HG02885 (cell line): ENCODE data around the gene ATP9B.
A peak's percentile ranks its signal among the peaks of the same experiment; 100 is the strongest.

ENCODE experiments used
- ATAC-seq: cut with Tn5 transposase; IDR thresholded peaks from one replicate; pipeline ENCODE4 v1.9.1; 2021; ENCODE audit warnings: mild to moderate bottlenecking; ENCODE audit not compliant: unreplicated experiment, poor library complexity

The ATP9B gene

DNA sequence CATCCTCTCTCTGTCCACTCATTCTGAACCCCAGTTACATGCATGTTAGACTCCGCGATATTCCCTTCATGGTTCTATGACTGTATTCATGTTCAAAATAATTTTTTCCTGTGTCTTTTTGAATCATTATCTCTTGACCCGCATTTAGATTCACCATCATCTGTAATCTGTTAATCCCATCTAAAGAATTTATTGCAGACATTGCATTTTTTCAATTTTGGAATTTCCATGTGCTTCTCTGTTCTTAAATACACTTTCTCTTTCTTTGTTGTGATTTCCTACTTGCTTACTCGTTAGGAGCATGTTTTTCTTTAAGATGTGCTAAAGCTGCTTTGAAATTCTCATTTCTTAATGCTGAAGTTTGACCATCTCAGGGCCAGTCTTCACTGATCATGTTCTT is 122.2 kb downstream of the ATP9B start:
- ATAC-seq, result no peak

DNA sequence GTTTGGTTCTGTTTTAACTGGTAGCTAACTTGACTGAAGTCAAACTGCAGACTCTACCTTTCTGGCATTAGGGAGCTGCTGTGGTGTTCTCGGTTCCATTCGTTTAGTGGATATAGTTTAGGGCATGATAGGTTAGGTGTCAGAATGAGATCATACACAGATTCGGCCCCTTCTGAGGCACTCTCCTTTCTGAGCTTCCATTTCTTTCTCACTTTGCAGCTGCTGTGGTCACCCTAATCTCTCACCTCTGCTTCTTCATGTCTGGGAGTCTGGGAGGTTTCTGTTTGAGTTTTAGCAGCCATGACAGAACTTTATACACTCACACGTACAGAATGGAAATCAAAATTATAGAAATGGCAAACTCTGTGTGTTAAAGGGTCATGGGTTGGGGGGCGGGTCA is 122.8 kb downstream of the ATP9B start:
- ATAC-seq, result peak; percentile 43

DNA sequence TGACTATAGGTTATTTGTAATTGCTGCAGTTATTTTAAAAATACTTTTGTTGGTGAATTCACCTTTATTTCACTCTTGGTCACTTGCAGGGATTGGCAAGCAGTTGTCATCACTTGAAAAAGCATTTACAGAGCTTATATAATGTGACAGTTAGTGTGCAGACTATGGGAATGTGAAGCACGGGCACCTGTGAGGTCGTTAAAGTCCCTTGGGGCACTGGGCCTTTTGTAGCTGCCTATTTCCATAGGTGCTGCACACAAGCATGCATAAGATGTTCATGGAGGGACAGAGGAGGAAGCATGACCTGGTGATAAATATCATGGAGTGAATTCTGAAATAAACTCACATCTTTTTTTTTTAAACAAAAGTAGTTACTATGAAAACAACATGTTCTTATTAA is 124.6 kb downstream of the ATP9B start:
- ATAC-seq, result no peak

DNA sequence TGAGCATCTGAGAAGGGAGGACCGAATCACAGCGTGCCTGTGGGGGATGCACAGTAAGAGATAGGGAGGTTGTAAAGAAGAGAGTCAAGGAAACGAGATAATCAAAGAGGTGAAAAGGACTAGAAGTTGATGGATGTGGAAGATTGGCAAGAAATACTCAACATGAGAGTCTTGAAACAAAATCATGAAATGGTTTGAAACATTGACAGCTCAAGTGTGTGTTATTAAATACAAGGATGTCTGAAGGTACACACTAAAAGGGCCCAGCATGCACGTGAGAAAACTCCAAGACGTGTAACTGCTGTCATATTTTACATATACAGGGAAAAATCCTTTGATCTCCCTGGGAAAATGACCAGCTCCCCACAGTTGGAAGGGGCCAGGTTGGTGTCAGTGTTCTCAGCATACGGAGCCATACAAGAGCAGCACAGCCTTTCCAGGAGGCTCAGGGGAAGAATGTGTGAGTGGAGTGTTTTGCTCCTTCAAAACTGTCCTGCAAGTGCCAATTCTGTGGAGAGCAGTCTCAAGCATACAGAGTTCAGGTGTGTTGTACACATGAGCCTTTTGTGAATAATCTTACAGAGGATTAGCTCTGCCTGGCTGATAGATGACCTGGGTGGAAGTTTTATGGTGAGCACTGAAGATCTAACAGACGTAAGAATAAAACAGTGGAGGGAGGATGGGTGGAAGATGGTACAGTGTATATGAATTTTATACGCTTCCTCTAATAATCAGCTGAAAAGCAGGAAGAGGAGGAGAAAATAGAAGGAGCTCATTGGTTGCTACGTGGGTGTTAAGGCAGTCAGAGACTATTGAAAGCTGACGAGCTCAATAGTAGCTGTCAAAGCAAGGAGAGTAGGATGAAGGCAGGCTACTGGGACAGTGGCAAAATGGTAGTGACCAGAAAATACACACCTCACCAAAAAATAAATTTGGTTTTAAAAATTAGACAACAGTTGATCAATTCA is 126.8 kb downstream of the ATP9B start:
- no peak for ATAC-seq

DNA sequence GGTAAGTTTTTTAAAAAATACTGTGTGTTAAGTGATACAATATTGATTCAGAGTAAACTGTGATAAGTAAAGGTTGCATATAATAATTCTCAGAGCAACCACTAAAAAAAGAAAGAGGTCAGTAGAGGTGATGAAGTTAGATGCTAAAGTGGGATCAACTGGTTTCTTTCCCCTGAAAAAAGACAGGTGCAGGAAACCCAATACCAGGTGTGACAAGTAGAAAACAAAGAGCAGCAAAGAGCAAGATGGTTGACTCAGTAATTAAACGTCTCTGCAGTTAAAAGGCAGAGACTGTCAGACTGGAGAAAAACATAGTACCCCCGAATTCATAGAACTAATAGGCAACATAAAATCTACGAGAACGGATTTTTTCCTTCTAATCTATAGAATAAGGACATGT is 128.3 kb downstream of the ATP9B start:
- no peak for ATAC-seq

DNA sequence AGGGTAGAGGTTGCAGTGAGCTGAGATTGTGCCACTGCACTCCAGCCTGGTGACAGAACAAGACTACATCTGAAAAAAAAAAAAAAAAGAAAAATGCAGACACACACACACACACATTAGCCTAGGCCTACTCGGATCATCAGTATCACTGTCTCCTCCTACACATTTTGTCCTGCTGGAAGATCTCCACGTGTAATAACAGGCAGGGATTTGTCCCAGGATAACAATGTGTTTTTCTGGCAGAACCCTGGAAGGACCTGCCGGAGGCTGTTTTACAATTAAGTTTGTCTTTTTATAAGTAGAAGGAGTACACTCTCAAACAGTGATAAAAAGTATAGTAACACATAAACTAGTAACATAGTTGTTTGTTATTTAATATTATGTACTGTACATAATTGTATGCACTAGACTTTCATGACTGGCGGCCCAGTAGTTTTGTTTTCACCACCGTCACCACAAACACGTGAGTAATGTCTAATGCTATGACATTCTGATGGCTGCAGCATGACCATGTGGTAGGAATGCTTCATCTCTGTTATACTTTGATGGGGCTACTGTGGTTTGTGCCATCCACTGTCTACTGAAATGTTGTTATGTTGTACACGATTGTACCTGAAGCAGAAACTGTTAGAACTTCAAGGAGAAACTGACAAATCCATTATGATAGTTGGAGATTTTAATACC is 130.6 kb downstream of the ATP9B start:
- ATAC-seq, result no peak

DNA sequence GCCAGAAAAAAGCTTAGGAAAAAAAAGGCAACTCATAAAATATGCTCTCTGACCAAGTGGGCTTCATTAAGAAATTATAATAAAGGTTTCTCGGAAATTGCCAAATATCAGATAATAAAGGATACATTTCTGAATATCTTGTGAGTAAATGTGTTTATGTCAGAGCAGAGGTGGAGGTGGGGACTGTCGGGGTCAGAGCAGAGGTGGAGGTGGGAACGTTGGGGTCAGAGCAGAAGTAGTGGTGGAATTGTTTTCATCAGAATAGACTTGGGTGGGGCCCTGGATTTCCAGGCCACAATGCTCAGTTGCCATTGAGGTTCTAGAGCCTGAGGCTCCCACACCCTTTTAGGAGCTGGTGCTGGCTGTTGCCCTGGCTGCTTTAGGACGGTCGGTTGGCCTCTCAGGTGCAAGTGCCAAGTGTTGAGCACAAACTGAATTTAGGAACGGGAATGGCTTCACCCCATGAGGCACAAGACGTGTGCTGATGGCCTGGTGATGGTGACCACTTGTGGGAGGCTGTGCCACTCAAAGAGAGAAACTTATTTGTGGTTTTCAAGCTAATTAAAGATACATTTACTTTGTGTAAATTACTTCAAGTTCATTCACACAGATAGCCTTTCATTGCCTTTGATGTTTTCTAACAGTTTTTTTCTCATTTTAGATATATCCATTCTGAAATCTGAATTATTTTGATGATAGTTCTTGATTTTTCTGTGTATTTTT is 131.5 kb downstream of the ATP9B start:
- peak; percentile 77 for ATAC-seq

DNA sequence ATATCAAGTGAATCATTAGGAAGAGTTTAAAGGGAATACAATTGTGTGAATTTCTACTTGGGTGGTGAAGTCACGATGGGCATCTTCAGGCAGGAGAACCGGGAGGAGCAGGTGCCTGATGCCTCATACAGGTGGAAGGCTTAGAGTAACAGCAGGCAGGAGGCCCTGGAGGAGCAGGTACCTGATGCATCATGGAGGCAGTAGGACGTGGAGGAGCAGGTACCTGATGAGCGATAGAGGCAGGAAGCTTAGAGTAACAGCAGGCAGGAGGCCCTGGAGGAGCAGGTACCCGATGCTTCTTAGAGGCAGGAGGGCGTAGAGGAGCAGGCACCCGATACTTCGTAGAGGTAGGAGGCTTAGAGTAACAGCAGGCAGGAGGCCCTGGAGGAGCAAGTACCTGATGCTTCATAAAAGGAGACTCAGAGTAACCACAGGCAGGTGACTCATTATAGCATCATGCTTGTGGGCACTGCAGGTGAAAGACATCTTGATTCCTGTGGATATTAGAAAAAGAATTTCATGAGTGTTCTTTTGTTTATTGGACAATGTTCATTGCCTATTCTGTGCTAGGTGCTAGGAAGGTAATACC is 133.9 kb downstream of the ATP9B start:
- ATAC-seq, result no peak

DNA sequence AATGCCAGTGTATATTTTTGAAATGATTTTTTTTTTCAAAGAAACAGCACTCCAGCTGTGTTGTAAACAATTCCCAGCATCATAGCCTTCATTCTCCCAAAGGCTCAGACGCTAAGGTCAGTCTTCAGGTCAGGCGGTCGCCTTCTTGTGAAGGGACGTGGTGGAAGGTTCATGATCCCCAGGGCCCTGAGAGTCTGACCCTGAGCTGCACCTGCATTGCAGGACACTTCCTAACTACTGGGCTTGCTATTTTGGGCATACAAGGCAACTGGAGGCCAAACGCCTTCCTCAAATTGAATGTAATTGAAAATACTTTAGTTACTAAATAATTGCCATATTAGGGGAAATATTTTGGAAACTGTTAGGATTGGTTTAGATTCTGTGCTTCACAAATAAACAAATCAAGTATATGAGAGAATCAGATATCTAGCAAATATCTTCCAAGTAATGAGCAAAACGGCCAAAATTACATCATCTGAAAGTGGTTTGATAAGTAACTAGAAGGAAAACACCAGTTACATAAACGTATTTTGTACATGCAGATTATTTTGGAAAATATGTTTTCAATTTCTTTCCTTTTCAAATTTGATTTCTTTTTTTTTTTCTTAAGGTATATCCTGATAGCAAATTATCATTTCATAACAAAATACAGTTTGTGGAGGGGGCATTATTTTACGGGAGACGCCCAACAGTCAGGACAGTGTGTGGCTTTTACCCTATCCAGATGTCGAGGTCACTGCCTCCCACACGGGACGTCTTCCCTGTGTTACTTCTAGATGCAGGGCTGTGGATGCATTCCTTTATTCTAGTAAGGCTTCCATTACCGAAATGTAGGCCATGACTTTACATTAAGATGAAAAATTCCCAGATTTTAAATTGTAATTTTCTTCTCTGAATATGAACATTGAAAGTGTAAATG is 136.0 kb downstream of the ATP9B start:
- ATAC-seq, result no peak

DNA sequence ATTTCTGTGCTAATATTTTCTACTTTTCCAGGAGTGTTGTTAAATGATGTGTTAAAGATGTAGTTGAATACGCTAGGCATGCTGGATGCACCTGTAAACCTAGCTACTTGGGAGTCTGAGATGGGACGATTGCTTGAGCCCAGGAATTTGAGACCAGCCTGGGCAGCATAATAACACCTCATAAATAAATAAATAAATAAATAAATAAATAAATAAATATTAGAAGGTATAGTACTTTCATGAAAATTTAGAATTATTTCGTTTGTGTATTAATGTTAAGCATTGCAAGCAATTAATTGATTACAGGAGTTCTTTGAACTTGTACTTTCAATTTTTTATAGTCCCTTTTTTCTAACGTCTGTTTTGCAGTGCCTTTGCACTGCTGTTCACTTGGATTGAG is 137.2 kb downstream of the ATP9B start:
- no peak for ATAC-seq

DNA sequence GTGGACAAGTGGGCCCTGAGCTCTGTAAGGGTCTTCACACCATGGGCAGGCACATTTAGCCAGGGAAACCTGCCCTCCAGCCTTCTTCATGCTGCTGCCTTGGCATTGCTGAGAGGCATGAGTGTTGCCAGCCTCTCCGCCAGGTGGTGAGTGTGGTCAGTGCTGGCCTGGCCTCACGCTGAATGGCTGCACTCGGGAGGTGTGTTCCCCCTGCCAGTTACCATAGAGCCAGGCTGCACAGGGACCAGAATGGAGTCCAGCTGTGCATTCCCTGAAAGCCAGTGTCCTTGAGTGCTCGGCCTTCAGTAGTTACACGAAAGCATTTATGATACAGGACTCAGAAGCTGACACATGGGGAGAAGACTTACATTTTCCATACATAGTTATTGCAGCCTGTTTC is 139.7 kb downstream of the ATP9B start:
- ATAC-seq, result no peak

DNA sequence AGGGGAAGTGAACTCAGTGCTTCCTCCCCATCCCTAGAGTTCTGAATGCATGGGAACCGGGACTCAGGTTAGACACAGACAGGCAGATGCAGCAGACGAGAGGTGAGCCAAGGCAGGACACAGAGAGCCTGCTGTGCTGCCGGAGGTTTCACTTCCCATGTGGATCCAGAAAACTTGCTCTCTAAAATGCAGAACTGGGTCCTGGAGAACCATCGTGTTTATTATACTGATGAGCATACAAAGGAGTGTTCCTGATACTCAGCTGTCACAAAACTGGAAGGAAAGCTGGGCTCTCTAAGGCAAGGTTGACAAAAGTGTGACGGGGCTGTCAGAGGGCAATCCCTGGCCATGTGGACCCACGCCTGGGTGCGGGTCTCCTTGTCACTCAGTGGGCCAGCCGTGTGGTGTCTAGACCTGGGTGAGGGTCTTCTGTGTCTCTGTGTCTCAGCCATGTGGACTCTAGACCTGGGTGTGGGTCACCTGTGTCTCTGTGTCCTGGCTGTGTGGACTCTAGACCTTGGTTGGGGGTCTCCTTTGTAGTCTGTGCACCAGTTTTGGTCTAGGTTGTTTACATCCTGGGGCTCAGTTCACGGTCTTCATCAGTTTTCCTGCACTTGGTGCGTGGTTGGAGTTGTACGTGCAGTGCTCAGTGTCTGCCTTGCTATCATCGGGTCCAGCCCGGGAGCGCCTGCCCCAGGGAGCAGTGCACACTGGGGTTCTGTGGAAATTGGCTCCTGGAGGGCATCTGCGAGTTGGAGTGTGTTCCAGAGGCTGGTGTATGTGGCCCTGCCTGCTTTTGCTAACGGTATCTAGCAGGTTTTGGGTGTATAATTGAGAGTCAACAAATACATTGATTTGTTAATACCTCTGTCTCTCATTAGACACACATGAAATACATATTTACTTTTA is 141.1 kb downstream of the ATP9B start:
- ATAC-seq, result no peak

DNA sequence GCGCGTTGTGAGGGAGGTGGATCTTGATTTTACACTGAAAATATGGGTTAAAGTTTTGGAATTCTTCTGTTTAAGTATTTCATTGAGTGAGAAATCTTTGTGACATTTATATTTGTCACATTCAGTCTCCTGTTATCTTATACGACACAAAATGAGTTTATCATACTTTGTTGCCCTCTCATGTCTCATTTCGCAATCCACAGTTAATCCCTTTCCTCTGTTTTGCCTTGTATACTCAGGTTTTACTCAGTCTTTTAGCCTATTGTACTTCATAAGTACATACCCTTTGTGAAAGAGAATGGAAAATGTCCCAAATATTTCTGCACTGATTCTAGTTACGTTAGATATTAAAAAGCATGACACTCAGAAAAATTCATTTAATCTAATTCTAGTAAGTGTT is 142.7 kb downstream of the ATP9B start:
- ATAC-seq, result no peak

DNA sequence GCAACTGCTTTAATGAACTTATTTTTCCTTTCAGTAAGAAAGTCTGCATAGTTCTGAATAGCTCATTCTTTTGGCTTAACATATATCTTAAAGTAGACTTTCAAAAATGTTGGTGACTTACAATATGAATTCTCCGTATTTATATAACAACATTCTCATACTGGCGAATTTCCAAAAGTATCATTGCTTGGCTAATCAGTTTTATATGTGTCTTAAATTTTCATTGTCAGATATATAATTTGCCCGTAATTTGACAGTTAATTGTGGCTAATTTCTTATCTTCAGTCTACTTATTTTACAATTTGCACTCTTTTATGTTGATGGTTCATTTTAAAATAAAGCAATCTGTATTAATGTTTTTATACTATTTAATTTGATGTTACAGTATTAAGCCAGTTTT is 144.9 kb downstream of the ATP9B start:
- no peak for ATAC-seq

DNA sequence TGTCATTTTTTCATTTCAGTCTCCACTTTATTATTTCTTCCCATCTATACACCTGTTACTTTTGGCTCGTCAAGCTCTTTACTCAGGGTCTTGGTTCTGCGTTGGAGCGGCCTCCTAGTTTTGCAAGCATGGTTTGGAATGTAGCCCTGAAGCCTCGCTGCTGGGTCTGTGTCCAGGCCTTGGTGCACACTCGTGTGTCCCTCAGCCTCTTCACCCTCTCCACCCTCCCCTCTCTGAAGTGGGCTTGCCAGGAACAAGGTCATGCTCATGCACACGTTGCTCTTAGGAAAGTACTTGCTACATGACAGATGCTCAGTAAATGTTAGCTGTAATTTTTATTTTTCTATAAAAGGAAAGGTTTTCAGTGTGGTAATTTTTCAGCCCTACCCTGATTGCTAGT is 147.0 kb downstream of the ATP9B start:
- no peak for ATAC-seq

DNA sequence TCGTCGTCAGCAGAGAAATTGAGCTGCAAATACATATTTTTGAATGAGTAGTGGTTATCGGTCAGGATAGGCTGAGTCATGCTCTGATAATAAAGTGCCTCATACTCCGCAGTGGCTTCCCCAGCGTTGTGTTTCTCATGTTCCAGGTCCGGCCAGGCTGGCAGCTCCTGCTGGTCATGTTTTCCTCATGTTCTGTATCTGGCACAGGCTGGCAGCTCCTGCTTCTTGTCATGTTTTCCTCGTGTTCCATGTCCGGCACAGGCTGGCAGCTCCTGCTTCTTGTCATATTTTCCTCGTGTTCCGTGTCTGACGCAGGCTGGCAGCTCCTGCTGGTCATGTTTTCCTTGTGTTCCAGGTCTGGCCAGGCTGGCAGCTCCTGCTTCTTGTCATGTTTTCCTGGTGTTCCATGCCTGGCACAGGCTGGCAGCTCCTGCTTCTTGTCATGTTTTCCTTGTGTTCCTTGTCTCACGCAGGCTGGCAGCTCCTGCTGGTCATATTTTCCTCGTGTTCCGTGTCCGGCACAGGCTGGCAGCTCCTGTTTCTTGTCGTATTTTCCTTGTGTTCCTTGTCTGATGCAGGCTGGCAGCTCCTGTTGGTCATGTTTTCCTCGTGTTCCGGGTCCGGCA is 148.9 kb downstream of the ATP9B start:
- ATAC-seq, result no peak

DNA sequence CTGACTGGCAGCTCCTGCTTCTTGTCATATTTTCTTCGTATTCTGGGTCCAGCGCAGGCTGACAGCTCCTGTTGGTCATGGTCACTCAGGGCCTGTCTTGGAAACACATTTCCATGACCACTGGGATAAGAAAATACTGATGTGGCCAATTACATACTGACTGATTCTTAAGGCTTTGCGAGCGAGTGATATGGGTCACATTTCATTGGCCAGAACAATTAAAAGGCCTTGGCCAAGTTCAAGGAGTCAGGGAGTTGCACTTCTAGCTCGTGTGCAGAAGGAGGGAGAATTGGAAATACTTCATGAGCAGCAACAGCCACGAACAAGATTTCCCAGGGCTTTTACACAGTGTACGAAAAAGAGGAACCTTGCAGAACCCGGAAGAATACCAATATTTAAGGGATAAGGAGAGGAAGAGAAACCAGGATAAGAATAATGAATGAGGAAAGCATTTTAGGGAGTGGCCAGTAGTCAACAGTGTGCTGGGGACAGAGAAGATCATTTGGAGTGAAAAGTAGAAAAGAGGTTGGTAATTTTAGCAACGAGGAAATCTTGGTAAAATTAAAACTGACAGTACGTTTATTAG is 149.5 kb downstream of the ATP9B start:
- ATAC-seq, result no peak

DNA sequence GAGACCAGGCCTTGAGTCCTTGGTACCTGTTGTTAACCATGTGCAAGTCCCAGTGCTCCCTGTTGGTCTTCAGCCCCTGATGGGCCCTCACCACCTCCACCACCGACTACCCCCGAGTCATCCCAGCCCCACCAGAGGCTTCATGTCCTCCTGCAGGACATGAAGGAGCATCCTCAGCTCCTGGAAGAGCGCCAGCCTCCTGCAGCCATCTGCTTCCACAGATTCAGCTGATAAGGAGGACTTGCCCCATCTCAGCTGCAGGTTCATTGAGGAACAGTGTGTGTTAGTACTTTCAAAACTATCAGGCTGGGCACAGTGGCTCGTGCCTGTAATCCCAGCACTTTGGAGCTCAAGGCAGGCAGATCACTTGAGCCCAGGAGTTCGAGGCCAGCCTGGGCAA is 151.9 kb downstream of the ATP9B start:
- no peak for ATAC-seq
